HG02610 (cell line): ENCODE measurements around the gene ZDHHC7.
"Not testable (repeated sequence)": the region's sequence is repeated elsewhere in the genome, so short reads cannot be mapped to it uniquely, and the experiment has no call there.

Experiments
- ATAC-seq: cut with Tn5 transposase; IDR thresholded peaks from one replicate; pipeline ENCODE4 v1.9.1; 2021; ENCODE audit warnings: mild to moderate bottlenecking, moderate library complexity; ENCODE audit not compliant: unreplicated experiment

ZDHHC7 gene

GRCh38 chr16:84947022-84947421, 64.3 kb downstream of the ZDHHC7 start:
- ATAC-seq, result no peak

GRCh38 chr16:84943620-84944019, 67.7 kb downstream of the ZDHHC7 start:
- ATAC-seq, result no peak

GRCh38 chr16:84942786-84943185, 68.5 kb downstream of the ZDHHC7 start:
- no peak for ATAC-seq

GRCh38 chr16:84941921-84942320, 69.4 kb downstream of the ZDHHC7 start:
- no peak for ATAC-seq

GRCh38 chr16:84940670-84941551, 70.4 kb downstream of the ZDHHC7 start:
- no peak for ATAC-seq

- ATAC-seq, result not testable (repeated sequence)
Measured at GRCh38 chr16:84938616-84939015, 72.7 kb downstream of the ZDHHC7 start.

- no peak for ATAC-seq
Measured at GRCh38 chr16:84937196-84938005, 73.9 kb downstream of the ZDHHC7 start.

DNA sequence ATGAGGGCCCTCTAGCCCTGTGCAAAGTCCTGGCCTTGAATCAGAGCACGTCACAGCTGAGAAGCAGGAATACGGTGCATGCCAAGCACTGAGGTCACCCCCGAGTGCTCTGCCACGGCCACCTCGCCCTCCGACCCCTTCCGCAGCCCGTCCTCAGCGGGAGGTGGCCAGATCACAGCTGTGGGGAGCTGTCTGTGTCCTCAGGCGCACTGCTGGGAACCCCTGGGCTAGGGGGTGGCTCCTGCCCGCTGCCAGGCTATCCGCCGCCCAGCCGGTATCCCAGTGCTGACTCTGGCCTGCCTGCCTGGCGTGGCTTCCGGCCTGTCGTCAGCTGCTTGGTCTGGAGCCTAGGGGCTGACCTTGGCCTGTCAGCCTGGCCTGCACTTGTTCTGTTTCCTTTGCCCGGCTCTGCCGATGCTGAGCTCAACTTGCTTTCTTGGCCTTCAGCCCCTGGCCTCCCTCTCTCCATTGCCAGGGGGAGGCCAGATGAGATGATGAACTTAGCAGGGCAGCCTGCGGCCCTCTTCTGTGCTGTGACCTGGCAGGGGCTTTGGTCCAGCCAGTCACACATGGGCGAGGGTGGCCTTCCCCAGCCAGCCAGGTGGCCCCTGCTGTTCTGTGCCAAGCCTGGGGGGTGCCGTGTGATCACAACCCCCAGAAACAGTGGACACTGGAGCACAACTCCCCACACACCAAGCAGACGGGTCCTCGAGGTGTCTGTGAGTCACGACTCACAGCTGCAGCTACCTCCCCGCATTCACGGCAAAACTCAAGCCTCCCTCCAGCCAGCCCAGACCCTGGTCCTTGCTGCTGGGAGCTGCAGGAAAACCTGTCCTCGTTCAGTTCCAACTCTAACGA, 77.3 kb downstream of the ZDHHC7 start:
- no peak for ATAC-seq

DNA sequence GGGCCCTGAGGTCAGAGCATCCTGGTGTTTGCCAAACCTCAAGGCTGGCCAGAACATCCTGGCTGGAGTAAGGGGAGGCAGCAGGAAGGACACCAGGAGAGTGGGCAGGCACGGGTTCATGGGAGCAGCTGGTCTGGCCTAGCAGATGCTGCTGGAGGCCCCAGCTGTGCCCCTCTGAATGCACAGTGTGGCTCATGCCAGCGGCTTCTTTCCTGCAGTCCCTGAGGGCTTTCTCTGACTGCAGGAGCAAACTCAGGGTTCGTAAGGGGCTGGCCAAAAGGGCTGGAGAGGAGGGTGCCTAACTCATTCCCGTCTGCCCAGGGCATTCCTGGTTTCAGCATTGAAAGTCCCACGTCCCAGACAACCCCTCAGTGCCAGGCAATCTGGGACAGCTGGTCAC, 78.7 kb downstream of the ZDHHC7 start:
- no peak for ATAC-seq

DNA sequence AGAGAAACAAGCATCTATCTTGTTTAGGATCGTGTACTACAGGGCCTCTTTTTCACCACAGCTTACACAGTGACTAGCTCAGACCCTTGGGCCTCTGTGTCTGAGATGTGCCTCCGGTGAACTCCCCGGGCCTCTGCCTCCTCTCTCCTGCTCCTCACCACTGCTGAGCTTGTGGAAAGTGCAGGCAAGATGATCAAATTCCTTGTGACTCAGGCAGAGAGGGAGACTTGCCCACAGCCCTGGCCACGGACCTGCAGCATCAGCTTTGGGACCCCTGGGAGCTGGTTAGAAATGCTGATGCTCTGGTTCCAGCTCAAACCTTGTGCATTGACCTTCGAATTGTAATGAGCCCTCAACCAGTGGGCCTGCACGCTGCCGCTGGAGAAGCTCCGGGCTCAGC, 79.8 kb downstream of the ZDHHC7 start:
- ATAC-seq, result no peak

DNA sequence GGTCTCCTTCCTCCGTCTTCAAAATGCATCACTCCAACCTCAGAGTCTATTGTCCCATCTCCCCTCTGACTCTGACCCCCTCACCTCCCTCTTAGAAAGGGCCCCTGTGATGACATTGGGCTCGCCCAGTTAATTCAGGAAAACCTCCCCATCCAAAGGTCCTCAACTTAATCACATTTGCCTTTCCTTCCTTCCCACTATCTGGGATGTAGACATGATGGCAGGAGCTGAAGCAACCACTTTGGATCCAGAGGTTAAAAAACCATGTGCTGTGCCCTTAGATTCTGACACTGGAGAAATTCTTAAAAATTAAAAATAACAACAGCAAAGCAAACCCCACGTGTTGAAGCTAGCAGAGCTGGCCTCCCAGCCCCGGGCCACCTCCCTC, 80.2 kb downstream of the ZDHHC7 start:
- ATAC-seq, result no peak

- no peak for ATAC-seq
Measured at GRCh38 chr16:84930298-84931106, 80.8 kb downstream of the ZDHHC7 start.

DNA sequence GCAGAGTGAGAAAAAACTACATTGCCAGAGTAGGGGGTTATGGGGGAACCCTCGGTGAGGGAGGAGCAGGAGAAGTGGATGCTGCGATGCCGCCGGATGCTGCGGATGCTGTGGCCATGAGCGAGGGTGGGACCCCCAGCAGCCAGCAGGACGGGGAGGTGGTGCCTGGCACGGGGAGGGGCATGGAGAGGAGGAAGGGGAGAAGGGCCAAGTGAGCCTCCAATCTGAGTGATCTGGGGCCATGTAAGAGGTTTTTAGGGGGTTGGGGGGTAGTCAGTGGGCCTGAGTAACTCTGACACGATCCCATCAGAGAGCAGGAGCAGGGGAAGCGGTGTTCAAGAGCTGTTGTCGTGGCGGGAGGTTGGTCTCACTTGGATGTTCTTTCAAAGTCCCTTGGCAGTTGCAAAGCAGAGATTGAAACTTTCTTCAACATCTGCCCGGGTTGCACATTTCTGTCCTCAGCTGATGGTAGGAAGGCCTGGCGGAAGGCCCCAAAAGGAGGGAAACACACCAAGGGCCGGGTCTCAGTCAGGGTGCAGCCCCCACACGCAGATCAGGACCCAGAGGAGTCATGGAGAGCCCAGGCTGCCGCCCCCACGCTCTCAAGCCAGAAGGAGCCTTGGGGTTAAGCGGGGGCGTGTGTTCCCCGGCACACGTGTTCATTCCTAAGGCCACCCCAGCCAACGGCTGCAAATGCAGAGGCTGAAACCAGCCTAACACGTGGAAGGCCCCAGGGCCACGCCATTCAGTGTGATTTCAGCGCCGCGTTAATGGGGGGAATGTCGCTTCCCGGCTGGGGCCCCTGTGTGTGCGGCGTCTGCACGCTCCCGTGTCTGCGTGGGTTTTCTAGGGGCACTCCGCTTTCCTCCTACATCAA, 81.7 kb downstream of the ZDHHC7 start:
- no peak for ATAC-seq

GRCh38 chr16:84928679-84929420, 82.5 kb downstream of the ZDHHC7 start:
- no peak for ATAC-seq

DNA sequence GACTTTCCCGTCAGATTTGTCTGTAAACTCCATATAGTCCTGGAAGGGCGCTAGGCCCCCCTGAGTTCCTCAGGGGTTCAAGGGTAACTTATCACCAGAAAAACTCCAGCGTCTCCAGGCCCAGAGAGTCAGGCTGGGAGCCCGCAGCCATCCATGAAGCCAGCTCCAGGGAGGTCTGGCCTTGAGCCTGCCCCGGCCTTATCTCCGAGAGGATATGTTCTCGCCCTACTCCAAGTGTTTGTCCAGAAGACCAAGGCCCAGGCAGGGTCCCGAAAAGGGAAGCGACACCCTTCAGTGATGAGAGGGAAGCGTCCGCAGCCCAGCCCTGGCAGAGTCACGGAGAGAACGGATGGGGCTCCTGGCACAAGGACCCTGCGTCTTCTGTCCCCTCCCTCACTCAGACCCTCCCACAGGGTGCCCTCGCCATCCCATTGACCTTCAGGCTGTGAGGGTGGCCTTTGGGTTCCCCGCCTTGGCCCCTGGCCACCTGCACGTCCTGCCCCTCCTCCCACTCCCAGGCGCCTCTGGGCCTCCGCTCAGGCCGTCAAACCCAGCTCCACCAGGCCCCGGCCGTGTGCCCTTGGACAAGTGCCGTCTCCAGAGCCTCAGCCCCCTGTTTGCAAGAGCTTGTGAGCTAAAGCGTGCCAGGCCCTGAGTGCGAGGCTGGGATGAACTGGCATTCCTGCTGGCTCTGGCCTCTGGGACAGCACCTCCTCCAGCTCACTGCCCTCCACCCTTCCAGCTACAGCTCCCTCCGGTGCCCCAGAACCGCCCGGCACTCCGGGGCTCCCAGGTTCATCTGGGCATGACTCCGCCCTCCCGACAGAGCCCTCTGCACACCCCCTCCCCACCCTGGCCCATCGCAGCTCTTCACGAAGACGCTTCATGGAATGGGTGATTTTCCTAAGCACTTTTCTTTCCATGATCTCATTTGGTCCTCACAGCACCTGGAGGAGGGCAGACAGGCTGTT, 83.4 kb downstream of the ZDHHC7 start:
- no peak for ATAC-seq

DNA sequence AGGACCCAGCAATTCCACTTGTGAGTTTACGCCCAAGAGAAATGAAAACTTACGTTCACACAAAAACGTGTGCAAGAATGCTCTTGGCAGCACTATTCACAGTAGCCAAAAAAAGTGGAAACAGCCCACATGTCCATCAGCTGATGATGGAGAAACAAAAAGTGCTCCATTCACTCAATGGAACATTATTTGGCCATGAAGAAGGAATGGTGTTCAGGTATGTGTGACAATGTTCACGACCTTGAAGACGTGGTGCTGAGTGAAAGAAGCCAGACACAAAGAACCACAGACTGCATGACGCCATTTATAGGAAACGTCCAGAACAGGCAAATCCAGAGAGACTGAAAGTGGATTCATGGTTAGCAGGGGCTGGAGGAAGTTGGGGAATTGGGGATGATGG, 84.9 kb downstream of the ZDHHC7 start:
- no peak for ATAC-seq

- ATAC-seq, result no peak
Measured at GRCh38 chr16:84925773-84926372, 85.5 kb downstream of the ZDHHC7 start.
